Calu3 (cell line): ENCODE data around the gene BCL2L12. TPM values are rescaled to one million over a fixed set of nuclear protein-coding genes. Genes with fewer than 3 reads are reported as not detected.
"Not testable (repeated sequence)": the region's sequence is repeated elsewhere in the genome, so short reads cannot be mapped to it uniquely, and the experiment has no call there.

Experiments
- BruUV-seq: library from RNA; stranded (reverse); fragments of 400-500 nt; replicated peaks from 2 replicates; lab custom pipeline; 2021; lab: Mats Ljungman, UMichigan
- CTCF ChIA-PET: fragments of 300-600 bp; sonication (Branson Sonifier 250); formaldehyde crosslinking; loops from one replicate; lab custom pipeline; 2022; ENCODE audit warnings: antibody characterized with exemption; lab: Charles Lee
- DNase-seq: peaks from one replicate; pipeline ENCODE4 v3.0.0; 2022
- H3K27ac Mint-ChIP-seq: one replicate; pipeline ENCODE4 v1.8.0; 2022; ENCODE audit warnings: mixed read lengths; ENCODE audit not compliant: unreplicated experiment
- H3K27me3 Mint-ChIP-seq: one replicate; pipeline ENCODE4 v1.8.0; 2022; ENCODE audit warnings: mixed read lengths; ENCODE audit not compliant: unreplicated experiment
- H3K36me3 Mint-ChIP-seq: one replicate; pipeline ENCODE4 v1.8.0; 2022; ENCODE audit warnings: mild to moderate bottlenecking, moderate library complexity, mixed read lengths; ENCODE audit not compliant: insufficient read depth, unreplicated experiment
- H3K4me1 Mint-ChIP-seq: one replicate; pipeline ENCODE4 v1.8.0; 2022; ENCODE audit warnings: mild to moderate bottlenecking, low read depth, mixed read lengths; ENCODE audit not compliant: unreplicated experiment
- H3K4me3 Mint-ChIP-seq: one replicate; pipeline ENCODE4 v1.8.0; 2022; ENCODE audit warnings: mild to moderate bottlenecking, low read depth, moderate library complexity, mixed read lengths; ENCODE audit not compliant: unreplicated experiment
- H3K9me3 Mint-ChIP-seq: one replicate; pipeline ENCODE4 v1.8.0; 2022; ENCODE audit warnings: low read depth, mixed read lengths; ENCODE audit not compliant: unreplicated experiment
- intact Hi-C: fragments of 100-400 bp; cut with micrococcal nuclease; formaldehyde crosslinking; loops from one replicate; pipeline ENCODE4 v1.10.0; 2022; ENCODE audit not compliant: unreplicated experiment
- total RNA-seq: library from RNA; stranded (reverse); gene quantifications from 2 replicates; pipeline ENCODE4 v1.2.3, GENCODE V29; 2022
- TF ChIP-seq, protein P1 (sequence below): fragments of 200-600 bp; IDR thresholded peaks from one replicate; pipeline ENCODE4 v1.8.0; 2022; ENCODE audit warnings: antibody characterized with exemption; ENCODE audit not compliant: unreplicated experiment

BCL2L12 gene
- total RNA-seq, 1 experiment from 2014 or later = 70.8 TPM

DNA sequence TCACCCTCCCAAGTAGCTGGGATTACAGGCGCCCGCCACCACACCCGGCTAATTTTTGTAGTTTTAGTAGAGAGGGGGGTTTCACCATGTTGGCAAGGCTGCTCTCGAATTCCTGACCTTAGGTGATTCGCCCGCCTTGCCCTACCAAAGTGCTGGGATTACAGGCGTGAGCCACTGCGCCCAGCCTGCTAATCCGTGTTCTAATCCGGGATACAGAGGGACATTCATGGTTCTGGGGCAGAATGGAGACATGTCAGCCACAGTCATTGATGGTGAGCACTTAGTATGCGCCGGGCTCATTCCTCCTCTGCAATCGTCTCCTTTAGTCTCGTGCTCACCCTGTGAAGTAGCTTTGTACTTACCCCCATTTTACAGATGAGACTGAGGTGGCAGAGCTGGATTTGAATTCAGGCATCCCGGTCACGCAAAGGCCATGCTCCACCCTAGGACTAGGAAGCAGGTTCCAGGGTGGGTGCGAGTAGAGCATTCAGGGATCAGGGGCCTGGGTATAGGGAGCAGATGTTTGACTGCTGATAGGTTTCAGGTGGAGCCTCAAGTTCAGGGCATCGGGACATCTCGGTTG, 34.0 kb upstream of the BCL2L12 start:
- Mint-ChIP-seq H3K27me3 (no peaks in the 10 kb centered on the region), H3K36me3 (peaks cover 72% of the 10 kb centered on the region), H3K4me1 (no peaks in the 10 kb centered on the region), H3K27ac (no peak overlapping the region), H3K9me3 (no peaks in the 10 kb centered on the region), H3K4me3 (no peak overlapping the region)
- intact Hi-C loops = no loop called here
- no TSS peak for BruUV-seq
- no peak for DNase-seq
- CTCF ChIA-PET = interaction anchor here (1.5 kb wide), 1 partner anchor 20 kb away, joined by 3 read pairs; no protein-coding TSS in a partner anchor
- TF ChIP-seq, protein P1, sequence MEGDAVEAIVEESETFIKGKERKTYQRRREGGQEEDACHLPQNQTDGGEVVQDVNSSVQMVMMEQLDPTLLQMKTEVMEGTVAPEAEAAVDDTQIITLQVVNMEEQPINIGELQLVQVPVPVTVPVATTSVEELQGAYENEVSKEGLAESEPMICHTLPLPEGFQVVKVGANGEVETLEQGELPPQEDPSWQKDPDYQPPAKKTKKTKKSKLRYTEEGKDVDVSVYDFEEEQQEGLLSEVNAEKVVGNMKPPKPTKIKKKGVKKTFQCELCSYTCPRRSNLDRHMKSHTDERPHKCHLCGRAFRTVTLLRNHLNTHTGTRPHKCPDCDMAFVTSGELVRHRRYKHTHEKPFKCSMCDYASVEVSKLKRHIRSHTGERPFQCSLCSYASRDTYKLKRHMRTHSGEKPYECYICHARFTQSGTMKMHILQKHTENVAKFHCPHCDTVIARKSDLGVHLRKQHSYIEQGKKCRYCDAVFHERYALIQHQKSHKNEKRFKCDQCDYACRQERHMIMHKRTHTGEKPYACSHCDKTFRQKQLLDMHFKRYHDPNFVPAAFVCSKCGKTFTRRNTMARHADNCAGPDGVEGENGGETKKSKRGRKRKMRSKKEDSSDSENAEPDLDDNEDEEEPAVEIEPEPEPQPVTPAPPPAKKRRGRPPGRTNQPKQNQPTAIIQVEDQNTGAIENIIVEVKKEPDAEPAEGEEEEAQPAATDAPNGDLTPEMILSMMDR = no peak

- H3K27ac Mint-ChIP-seq = no peak overlapping the region
- no TSS peak for BruUV-seq
These were observed 33.2 kb upstream of the BCL2L12 start for GRCh38 chr19:49632576-49632975.

DNA sequence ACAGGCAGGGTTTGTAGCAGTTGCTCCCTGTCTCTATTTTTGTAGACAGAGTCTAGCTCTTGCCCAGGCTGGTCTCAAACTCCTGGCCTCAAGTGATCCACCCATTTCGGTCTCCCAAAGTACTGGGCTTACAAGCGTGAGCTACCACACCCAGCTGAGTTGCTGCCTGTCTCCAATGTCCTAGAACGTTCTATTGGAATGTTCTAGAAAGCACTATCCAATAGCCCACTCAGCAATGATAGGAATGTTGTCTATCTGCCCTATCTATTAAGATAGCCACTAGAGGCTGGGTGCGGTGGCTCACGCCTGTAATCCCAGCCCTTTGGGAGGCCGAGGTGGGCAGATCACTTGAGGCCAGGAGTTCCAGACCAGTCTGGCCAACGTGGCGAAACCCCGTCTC, 32.5 kb upstream of the BCL2L12 start:
- H3K27ac Mint-ChIP-seq, CTCF ChIA-PET, H3K4me3 Mint-ChIP-seq, H3K9me3 Mint-ChIP-seq, DNase-seq, BruUV-seq, H3K27me3 Mint-ChIP-seq, intact Hi-C loops: not testable (repeated sequence)
- Mint-ChIP-seq H3K36me3 (peaks cover 72% of the 10 kb centered on the region), H3K4me1 (peaks cover 10% of the 10 kb centered on the region)

More at GRCh38 chr19:49632576-49632975, 33.2 kb upstream of the BCL2L12 start:
- H3K4me3 Mint-ChIP-seq = no peak overlapping the region
- no peaks in the 10 kb centered on the region for H3K9me3 Mint-ChIP-seq
- TF ChIP-seq, protein P1 = no peak
- H3K36me3 Mint-ChIP-seq = peaks cover 72% of the 10 kb centered on the region
- DNase-seq = no peak
- intact Hi-C loops = no loop called here
- H3K4me1 Mint-ChIP-seq = peaks cover 3% of the 10 kb centered on the region
- no peaks in the 10 kb centered on the region for H3K27me3 Mint-ChIP-seq
- CTCF ChIA-PET = no interaction called here

DNA sequence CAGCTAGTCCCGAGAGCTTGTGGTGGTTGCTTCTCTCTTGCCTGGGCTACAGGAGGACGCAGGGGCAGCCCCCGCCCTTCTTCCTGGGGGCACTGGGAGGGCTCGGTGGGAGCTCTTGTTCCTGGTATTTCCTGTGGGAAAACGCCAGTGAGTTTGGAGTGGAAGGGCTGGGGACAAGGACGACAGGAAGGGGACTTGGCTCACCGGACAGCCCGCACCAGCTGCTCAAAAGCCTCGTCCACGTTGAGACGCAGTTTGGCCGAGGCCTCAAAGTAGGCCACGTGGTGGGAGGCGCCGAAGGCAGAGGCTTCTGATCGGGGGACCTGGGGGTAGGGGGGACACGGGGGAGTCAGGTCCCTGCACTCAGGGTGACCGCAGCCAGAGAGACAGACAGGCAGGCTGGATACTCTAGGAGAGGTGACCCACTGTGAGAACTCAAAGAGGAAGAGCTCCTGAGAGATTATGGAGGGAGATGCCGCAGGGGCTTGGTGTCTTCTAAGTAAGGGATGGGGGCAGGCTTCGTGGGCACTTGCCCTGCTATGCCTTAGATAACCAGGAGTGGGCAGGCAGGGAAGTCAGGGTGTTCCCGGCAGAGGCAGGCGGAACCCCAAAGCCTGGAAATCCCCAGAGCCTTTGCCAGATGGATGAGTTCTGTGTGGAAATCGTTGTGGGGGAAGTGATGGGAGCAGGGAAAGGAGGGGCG, 30.1 kb upstream of the BCL2L12 start:
- DNase-seq = no peak
- H3K36me3 Mint-ChIP-seq = peaks cover 75% of the 10 kb centered on the region
- no TSS peak for BruUV-seq
- intact Hi-C loops = no loop called here
- H3K4me3 Mint-ChIP-seq = no peak overlapping the region
- no peaks in the 10 kb centered on the region for H3K27me3 Mint-ChIP-seq
- CTCF ChIA-PET = interaction anchor here (0.9 kb wide), 1 partner anchor 23 kb away, joined by 4 read pairs; no protein-coding TSS in a partner anchor
- H3K4me1 Mint-ChIP-seq = peaks cover 25% of the 10 kb centered on the region
- TF ChIP-seq, protein P1 = no peak
- peak overlapping the region; percentile 77 for H3K27ac Mint-ChIP-seq
- H3K9me3 Mint-ChIP-seq = no peaks in the 10 kb centered on the region
